Type B pancreatic cell (in vitro differentiated cells): ENCODE results near the gene HMCN2. TPM values are rescaled to one million over a fixed set of nuclear protein-coding genes. Genes with fewer than 3 reads are reported as not detected.
"Not testable (repeated sequence)": the region's sequence is repeated elsewhere in the genome, so short reads cannot be mapped to it uniquely, and the experiment has no call there.

Experiments
- DNase-seq: peaks from one replicate; pipeline ENCODE4 v3.0.0; 2021; ENCODE audit warnings: mixed read lengths; ENCODE audit not compliant: unreplicated experiment; ENCODE audit errors: extremely low spot score
- H3K27ac Mint-ChIP-seq: 2 replicates; pipeline ENCODE4 v1.8.0; 2021; ENCODE audit warnings: mild to moderate bottlenecking, mixed read lengths
- H3K27me3 Mint-ChIP-seq: 2 replicates; pipeline ENCODE4 v1.8.0; 2021; ENCODE audit warnings: mixed read lengths
- H3K36me3 Mint-ChIP-seq: 2 replicates; pipeline ENCODE4 v1.8.0; 2021; ENCODE audit warnings: mixed read lengths
- H3K4me1 Mint-ChIP-seq: one replicate; pipeline ENCODE4 v1.8.0; 2021; ENCODE audit warnings: mixed read lengths; ENCODE audit not compliant: unreplicated experiment
- H3K4me3 Mint-ChIP-seq: 2 replicates; pipeline ENCODE4 v1.8.0; 2021; ENCODE audit warnings: mild to moderate bottlenecking, mixed read lengths
- H3K9me3 Mint-ChIP-seq: 2 replicates; pipeline ENCODE4 v1.8.0; 2021; ENCODE audit warnings: mixed read lengths
- total RNA-seq: library from RNA; stranded (reverse); gene quantifications from 2 replicates; pipeline ENCODE4 v1.2.1, GENCODE V29; 2021; ENCODE audit warnings: low replicate concordance
- TF ChIP-seq, protein P1 (sequence below): fragments of 200-600 bp; sonication (generic); conservative IDR thresholded peaks from 2 replicates; pipeline ENCODE4 v1.5.0; 2021; ENCODE audit warnings: antibody characterized with exemption, mild to moderate bottlenecking

Gene HMCN2
- total RNA-seq, 1 donor from 2014 or later, result 0.12 TPM

DNA sequence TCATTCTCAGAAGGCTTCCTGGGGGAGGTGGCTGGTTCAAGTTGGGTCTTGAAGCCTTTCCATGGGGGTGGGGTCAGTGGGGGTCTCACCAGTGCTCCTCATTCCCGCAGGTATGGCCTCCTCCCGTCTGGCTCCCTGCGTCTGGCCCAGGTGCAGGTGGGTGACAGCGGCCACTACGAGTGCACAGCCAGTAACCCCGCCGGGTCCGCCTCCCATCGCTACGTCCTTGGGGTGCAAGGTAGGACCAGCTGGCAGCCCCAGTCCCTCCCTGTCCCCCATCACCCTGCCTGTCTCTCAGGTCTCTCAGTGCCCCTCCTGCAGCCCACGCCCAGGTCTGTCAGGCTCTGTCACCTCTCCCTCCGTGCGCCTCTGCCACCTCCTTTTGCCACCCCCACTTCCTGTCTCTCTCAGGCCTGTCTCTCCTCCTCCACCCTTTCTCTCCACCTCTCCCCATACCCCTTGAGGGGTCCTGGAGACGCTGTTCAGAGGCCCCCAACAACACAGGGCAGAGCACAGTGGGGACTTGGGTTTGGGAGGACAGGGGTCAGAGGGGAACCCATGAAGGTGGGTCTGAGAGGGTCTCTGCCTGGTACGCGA, 72.3 kb downstream of the HMCN2 start:
- Mint-ChIP-seq H3K27me3 (peaks cover 4% of the 10 kb centered on the region), H3K36me3 (no peaks in the 10 kb centered on the region), H3K4me1 (peaks cover 4% of the 10 kb centered on the region), H3K9me3 (no peaks in the 10 kb centered on the region), H3K4me3 (no peak overlapping the region), H3K27ac (no peak overlapping the region)
- DNase-seq, result no peak
- TF ChIP-seq, protein P1, sequence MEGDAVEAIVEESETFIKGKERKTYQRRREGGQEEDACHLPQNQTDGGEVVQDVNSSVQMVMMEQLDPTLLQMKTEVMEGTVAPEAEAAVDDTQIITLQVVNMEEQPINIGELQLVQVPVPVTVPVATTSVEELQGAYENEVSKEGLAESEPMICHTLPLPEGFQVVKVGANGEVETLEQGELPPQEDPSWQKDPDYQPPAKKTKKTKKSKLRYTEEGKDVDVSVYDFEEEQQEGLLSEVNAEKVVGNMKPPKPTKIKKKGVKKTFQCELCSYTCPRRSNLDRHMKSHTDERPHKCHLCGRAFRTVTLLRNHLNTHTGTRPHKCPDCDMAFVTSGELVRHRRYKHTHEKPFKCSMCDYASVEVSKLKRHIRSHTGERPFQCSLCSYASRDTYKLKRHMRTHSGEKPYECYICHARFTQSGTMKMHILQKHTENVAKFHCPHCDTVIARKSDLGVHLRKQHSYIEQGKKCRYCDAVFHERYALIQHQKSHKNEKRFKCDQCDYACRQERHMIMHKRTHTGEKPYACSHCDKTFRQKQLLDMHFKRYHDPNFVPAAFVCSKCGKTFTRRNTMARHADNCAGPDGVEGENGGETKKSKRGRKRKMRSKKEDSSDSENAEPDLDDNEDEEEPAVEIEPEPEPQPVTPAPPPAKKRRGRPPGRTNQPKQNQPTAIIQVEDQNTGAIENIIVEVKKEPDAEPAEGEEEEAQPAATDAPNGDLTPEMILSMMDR, result no peak

DNA sequence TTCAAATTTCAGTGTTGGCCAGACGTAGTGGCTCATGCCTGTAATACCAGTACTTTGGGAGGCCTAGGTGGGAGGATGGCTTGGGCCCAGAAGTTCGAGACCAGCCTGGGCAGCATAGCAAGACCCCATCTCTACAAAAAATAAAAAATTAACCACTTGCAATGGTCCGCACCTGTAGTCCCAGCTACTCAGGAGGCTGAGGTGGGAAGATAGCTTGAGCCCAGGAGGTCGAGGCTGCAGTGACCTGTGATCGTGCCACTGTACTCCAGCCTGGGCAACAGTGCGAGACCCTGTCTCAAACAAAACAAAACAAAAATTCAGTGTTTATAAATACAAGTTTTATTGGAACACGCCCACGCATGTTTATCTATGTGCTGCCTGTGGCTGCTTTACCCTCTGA, 73.3 kb downstream of the HMCN2 start:
- not testable (repeated sequence) for H3K4me3 Mint-ChIP-seq, DNase-seq, H3K27me3 Mint-ChIP-seq, H3K9me3 Mint-ChIP-seq, H3K4me1 Mint-ChIP-seq, H3K27ac Mint-ChIP-seq, H3K36me3 Mint-ChIP-seq

DNA sequence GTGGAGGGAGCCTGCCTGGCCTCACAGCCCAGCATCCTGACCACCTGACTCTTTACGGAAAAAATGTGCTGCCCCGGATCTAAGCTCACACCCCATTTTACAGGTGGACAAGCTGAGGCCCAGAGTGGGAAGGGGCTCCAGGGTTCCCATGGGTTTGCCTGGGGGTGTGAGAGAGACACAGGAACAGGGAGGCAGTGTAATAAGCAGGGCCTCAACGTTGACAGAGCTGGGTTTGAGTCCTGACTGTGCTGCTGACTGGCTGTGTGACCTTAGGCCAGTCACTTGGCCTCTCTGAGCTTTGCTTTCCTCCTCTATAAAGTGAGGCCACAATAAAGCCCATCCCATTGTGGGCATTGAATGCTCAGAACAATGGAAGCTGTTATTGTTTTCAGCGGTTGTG, 73.7 kb downstream of the HMCN2 start:
- no peak for DNase-seq
- no peaks in the 10 kb centered on the region for H3K4me1 Mint-ChIP-seq
- H3K36me3 Mint-ChIP-seq, result no peaks in the 10 kb centered on the region
- no peaks in the 10 kb centered on the region for H3K27me3 Mint-ChIP-seq
- no peak overlapping the region for H3K27ac Mint-ChIP-seq
- TF ChIP-seq, protein P1, result no peak
- no peak overlapping the region for H3K4me3 Mint-ChIP-seq
- no peaks in the 10 kb centered on the region for H3K9me3 Mint-ChIP-seq

DNA sequence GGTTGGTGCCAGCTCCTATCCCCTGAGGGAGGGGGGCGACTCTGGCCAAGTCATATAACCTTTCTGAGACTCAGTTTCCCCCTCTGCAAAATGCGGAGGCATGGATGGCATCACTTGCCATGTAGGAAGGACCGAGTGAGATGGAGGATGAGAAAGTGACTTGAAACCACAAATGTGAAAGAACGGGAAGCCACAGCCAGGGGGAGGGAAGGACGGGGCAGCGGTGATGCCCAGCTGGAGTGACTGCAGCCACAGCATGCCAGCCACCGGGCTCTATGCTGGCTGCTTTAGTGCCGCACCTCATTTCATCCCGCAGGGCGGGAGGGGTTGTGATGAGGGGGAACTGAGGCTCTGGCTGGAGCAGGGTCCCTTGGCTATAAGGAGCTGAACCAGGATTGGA, 74.5 kb downstream of the HMCN2 start:
- H3K9me3 Mint-ChIP-seq, result no peaks in the 10 kb centered on the region
- TF ChIP-seq, protein P1, result no peak
- no peak overlapping the region for H3K27ac Mint-ChIP-seq
- no peaks in the 10 kb centered on the region for H3K27me3 Mint-ChIP-seq
- no peaks in the 10 kb centered on the region for H3K4me1 Mint-ChIP-seq
- no peak overlapping the region for H3K4me3 Mint-ChIP-seq
- no peaks in the 10 kb centered on the region for H3K36me3 Mint-ChIP-seq
- no peak for DNase-seq

DNA sequence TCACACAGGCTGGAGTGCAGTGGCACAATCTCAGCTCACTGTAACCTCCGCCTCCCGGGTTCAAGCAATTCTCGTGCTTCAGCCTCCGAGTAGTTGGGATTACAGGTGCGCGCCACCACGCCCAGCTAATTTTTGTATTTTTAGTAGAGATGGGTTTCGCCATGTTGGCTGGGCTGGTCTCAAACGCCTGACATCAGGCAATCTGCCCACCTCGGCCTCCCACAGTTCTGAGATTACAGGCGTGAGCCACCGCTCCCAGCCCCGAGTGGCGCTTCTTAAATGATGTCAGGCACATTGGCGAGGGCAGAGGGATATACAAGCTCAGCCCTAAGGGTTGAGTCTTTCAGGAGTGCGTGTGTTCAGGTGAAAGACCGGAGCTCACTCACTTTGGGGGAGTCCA, 75.0 kb downstream of the HMCN2 start:
- H3K27ac Mint-ChIP-seq, H3K4me1 Mint-ChIP-seq, H3K4me3 Mint-ChIP-seq, H3K9me3 Mint-ChIP-seq, DNase-seq, H3K36me3 Mint-ChIP-seq, H3K27me3 Mint-ChIP-seq: not testable (repeated sequence)

DNA sequence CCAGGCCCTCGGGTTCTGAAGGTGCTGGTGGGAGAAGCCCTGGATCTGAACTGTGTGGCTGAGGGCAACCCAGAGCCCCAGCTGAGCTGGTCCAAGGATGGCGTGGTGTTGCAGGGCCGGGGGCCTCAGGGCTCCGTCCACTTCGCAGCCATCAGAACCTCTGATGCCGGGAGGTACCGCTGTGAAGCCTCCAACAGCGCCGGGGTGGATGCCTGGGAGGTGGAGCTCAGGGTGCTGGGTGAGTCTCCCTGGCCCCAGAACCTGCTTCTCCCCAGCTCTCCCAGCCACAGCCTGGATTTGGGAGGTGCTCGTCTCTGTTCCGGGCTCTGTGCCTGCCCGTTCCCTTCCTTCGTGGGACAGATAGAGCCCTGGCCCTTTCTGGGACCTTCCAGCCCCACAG, 75.6 kb downstream of the HMCN2 start:
- Mint-ChIP-seq H3K27ac (no peak overlapping the region), H3K4me1 (no peaks in the 10 kb centered on the region), H3K36me3 (no peaks in the 10 kb centered on the region), H3K9me3 (no peaks in the 10 kb centered on the region), H3K4me3 (no peak overlapping the region), H3K27me3 (no peaks in the 10 kb centered on the region)
- TF ChIP-seq, protein P1, result no peak
- DNase-seq, result no peak
